Mucosa of descending colon (tissue), 3 donors: ENCODE measurements around the gene UBL4B. TPM values are rescaled to one million over a fixed set of nuclear protein-coding genes. Genes with fewer than 3 reads are reported as not detected.

Experiments
- ATAC-seq: fragments of 200-7000 bp; cut with Tn5 transposase; one replicate; pipeline ENCODE4 v1.9.1; 2020; ENCODE audit warnings: mild to moderate bottlenecking, moderate library complexity
- DNase-seq, 3 donors: peaks; one replicate each; pipeline ENCODE4 v3.0.0-alpha.2; 2020
- H3K36me3 ChIP-seq: fragments of 200-600 bp; one replicate; pipeline ENCODE4 v1.8.0; 2021; ENCODE audit warnings: low read depth, mild to moderate bottlenecking
- H3K4me1 ChIP-seq: fragments of 200-600 bp; one replicate; pipeline ENCODE4 v1.8.0; 2021; ENCODE audit warnings: low read depth, mild to moderate bottlenecking
- H3K4me3 ChIP-seq: fragments of 200-600 bp; one replicate; pipeline ENCODE4 v1.8.0; 2021; ENCODE audit warnings: mild to moderate bottlenecking
- H3K9me3 ChIP-seq: fragments of 200-600 bp; one replicate; pipeline ENCODE4 v1.8.0; 2021; ENCODE audit warnings: mild to moderate bottlenecking
- intact Hi-C, 2 donors: fragments of 100-400 bp; cut with DNase I in 1 of 2; cut with micrococcal nuclease in 1 of 2; formaldehyde crosslinking; loops; one replicate each; pipeline versions ENCODE4 v1.11.0 to v1.11.1; 2022; cut with DNase I, micrococcal nuclease
- total RNA-seq, 3 donors: library from RNA; stranded (reverse); fragmentation: NEBNext Ultra II Directional in 2 of 3; extraction: Animal tissue kit (Norgen Biotek cat#: 25700) in 2 of 3; gene quantifications; one replicate each; pipeline versions ENCODE4 v1.2.1 to v1.2.4, GENCODE V29; 2021 to 2023
- TF ChIP-seq, protein P1 (sequence below): fragments of 200-600 bp; IDR thresholded peaks from one replicate; pipeline ENCODE4 v1.8.0; 2022; ENCODE audit warnings: antibody characterized with exemption, mild to moderate bottlenecking
- donor health status: DM: no; HTN: no; CAD: no; lungs with moderate emphysema.
- donor health status: DM: no; HTN: no; CAD: no.
- donor health status: DM: no; HTN: yes; CAD: no.

Gene UBL4B
- total RNA-seq, 3 donors from 2014 or later: not detected

DNA sequence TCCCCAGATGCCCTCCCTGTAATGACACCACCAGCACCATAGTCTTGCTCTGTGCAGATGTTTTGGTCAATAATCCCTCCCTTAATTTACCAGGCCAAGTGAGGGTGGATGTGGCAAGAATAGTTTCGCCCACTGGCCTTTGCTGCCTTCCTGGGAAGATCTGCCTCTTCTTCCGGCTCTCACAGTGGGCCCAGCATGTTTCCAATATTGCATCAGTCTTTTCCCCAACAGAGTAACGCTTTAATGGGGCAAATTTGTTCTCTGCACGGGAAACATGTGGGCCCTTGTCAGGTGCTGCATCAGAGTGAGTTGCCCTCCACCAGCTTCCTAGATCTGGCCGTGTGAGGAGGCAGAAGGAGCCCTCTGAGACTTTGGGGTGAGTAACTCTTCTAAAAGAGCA, 29.8 kb upstream of the UBL4B start:
- H3K36me3 ChIP-seq: no peaks in the 10 kb centered on the region
- DNase-seq (no peak), ATAC-seq (no peak)
- H3K9me3 ChIP-seq: no peaks in the 10 kb centered on the region
- peaks cover 6% of the 10 kb centered on the region for H3K4me1 ChIP-seq
- intact Hi-C loops: no loop called here
- TF ChIP-seq, protein P1, sequence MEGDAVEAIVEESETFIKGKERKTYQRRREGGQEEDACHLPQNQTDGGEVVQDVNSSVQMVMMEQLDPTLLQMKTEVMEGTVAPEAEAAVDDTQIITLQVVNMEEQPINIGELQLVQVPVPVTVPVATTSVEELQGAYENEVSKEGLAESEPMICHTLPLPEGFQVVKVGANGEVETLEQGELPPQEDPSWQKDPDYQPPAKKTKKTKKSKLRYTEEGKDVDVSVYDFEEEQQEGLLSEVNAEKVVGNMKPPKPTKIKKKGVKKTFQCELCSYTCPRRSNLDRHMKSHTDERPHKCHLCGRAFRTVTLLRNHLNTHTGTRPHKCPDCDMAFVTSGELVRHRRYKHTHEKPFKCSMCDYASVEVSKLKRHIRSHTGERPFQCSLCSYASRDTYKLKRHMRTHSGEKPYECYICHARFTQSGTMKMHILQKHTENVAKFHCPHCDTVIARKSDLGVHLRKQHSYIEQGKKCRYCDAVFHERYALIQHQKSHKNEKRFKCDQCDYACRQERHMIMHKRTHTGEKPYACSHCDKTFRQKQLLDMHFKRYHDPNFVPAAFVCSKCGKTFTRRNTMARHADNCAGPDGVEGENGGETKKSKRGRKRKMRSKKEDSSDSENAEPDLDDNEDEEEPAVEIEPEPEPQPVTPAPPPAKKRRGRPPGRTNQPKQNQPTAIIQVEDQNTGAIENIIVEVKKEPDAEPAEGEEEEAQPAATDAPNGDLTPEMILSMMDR: no peak
- no peak overlapping the region for H3K4me3 ChIP-seq

DNA sequence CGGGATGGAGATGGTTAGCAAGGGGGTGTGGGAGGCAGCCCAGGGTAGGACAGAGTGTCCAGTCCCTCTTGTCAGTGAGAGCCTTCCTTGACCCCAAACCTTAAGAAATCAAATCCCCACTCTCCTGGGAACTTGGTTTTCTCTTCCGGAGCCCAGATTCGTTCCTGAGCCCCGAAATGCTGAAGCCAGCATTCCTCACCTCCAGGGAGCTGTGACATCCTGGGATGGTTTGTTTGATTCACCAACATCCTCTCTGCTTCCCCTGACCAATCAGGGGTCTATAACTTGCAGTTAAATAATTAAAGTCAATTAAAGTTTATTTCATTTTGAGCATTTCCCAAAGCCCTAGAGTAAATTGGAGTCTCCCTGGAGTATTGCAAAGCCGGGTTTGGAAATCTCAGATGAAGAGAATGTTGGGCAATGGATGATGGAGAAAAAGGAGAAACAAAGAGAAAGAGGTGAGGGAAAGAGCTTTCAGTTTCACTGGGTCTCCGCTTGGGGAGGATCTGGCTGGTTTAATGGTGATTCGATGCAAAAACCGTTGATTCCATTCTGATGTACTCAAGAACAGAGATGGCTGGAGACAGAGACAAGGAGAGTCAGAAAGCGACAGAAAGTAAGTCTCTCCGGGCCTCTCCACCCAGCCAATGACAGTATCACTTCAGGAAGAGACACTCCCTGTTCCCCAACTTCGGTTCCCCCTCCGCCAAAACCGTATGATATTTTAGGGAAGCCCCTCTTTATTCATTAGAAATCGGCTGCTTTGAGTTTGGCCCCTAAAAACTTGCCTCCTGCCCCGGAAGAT, 29.0 kb upstream of the UBL4B start:
- intact Hi-C loops: no loop called here
- no peak overlapping the region for H3K4me3 ChIP-seq
- no peaks in the 10 kb centered on the region for H3K36me3 ChIP-seq
- H3K4me1 ChIP-seq: peaks cover 6% of the 10 kb centered on the region
- ATAC-seq (no peak), DNase-seq (no peak)
- no peaks in the 10 kb centered on the region for H3K9me3 ChIP-seq
- TF ChIP-seq, protein P1: no peak

DNA sequence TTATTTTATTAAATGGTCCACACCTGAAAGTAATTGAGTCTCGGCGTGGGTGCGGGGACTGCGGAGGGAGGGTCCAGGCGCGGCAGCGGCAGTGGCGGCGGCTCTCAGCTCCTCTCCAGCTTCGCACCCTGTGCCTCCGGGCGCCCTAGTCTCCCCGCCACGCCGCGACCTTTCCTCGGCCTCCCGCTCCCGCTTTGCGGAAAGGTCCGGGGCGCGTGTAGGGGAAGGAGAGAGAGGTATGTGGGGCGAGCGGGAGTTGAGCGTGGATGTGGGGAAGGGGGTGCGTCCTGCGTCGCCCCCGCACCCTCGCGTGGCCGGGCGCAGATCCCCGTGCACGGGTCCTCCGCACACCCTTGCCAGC, 28.4 kb upstream of the UBL4B start:
- Histone ChIP-seq H3K9me3 (no peaks in the 10 kb centered on the region), H3K36me3 (no peaks in the 10 kb centered on the region), H3K4me1 (peaks cover 6% of the 10 kb centered on the region), H3K4me3 (no peak overlapping the region)
- DNase-seq (no peak), ATAC-seq (peak; percentile 20)
- TF ChIP-seq, protein P1: no peak
- intact Hi-C loops: no loop called here

DNA sequence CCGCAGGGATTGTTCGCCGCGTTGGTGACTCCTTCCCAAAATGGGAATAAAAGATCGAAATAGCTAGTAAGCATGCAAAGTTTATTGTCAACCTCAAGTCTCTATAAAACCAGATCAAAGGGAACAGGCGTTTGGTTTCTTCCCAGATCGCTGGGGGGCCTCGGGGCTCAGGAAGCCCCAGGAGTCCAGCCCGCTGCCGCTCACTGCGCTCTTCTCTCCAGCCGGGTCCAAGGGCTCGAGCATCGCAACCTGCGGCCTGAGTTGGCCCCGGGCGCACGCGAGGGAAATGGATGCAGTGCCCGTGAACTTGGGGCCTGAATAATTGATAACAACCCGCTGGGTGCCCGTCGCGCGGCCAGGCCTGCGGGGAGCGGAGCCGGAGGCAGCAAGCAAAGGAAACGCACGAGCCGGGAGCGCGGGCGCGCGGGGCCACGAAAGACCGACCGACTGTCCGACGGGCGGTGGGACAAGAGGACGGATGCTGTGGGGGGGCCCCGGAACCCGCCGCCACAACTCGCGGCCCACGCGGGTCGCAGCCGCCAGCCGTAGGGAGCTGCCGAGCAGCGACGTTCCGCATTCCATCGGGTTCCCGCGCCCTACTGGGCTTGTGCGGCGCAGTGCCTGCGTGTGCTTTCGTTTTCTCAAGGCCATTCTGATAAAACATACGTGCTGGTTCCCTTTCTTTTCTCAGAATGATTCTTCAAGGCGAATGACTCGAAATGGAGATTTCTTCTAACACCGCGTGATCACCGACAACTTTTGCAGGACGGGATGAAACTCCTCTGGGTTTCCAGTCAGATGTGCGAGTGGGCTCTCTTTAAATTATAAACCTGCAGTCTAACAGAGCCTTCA, 27.8 kb upstream of the UBL4B start:
- intact Hi-C loops: no loop called here
- Histone ChIP-seq H3K4me1 (peaks cover 6% of the 10 kb centered on the region), H3K4me3 (peak overlapping the region; percentile 22), H3K9me3 (no peaks in the 10 kb centered on the region), H3K36me3 (no peaks in the 10 kb centered on the region)
- ATAC-seq (peak; percentile 87), DNase-seq (peak; percentile 57 to 69 (median 63))
- TF ChIP-seq, protein P1: no peak

DNA sequence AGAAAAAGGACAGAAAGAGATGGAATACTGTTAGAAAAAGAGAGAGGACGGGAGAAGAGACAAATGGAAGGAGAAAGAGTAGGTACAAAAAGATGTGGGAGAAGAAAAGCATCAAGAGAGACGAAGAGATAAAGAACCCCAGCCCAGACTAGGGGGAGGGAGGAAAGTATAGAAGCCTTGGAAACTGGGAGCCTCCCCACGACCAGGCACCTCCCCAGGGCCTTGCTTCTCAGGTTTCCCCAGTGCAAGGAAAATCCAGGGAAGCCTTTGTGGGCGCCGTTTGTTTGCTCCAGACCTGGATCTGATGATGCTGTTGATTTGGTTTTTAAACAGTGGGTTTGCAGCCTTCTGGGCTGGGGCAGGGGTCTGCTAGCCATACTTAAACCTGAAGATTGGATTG, 26.6 kb upstream of the UBL4B start:
- H3K4me1 ChIP-seq: peaks cover 6% of the 10 kb centered on the region
- intact Hi-C loops: no loop called here
- no peaks in the 10 kb centered on the region for H3K9me3 ChIP-seq
- DNase-seq (no peak), ATAC-seq (no peak)
- TF ChIP-seq, protein P1: no peak
- H3K36me3 ChIP-seq: no peaks in the 10 kb centered on the region
- H3K4me3 ChIP-seq: no peak overlapping the region
